Measurements from ENCODE around the gene ZNF385B.

ZNF385B gene

GRCh38 chr2:179664972-179665812 is 196.2 kb downstream of the ZNF385B start:
- TF ChIP-seq FOXP2 (optimal IDR thresholded peaks at IDR 0.05; ENCODE audit: borderline replicate concordance, extremely low read depth, extremely low read length, insufficient read depth) = no peak
- TF ChIP-seq REST (IDR thresholded peaks at IDR 0.05; ENCODE audit: insufficient read depth in 1 of 2, low read depth in 2 of 2, low read length in 2 of 2) = no peak
- TF ChIP-seq TAF1 (IDR thresholded peaks at IDR 0.05; ENCODE audit: borderline replicate concordance, insufficient read depth, low read length) = no peak
- no peak for TF ChIP-seq POLR2AphosphoS5 (IDR thresholded peaks at IDR 0.05; ENCODE audit: low read depth, low read length)
- TF ChIP-seq SIN3A (IDR thresholded peaks at IDR 0.05; ENCODE audit: borderline replicate concordance, insufficient read depth, low read length) = no peak

DNA sequence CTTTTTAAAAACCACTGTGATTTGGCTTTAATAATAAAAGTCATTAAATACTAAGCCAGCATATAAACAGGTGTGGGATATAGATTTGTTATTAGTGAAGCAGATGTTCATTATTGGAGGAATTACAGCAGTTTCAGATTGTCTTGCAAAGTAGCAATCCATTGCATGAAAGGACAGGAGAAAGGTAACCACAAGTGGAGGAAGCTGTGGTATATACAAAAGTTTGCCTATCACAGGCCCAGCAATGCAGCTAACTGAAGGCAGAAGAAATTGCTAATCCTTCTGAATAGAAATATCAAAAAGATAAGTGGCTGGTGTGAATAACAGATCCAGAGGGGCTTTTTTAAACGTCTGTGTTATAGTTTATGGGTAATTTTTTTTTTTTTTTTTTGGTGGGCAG is 199.4 kb downstream of the ZNF385B start:
- TF ChIP-seq SIN3A (IDR thresholded peaks at IDR 0.05; ENCODE audit: borderline replicate concordance, insufficient read depth, low read length) (no peak), POLR2AphosphoS5 (IDR thresholded peaks at IDR 0.05; ENCODE audit: low read depth, low read length) (no peak), TAF1 (IDR thresholded peaks at IDR 0.05; ENCODE audit: borderline replicate concordance, insufficient read depth, low read length) (no peak), FOXP2 (optimal IDR thresholded peaks at IDR 0.05; ENCODE audit: borderline replicate concordance, extremely low read depth, extremely low read length, insufficient read depth) (no peak), REST (IDR thresholded peaks at IDR 0.05; ENCODE audit: insufficient read depth in 1 of 2, low read depth in 2 of 2, low read length in 2 of 2) (no peak)

- TF ChIP-seq TAF1 (IDR thresholded peaks at IDR 0.05; ENCODE audit: borderline replicate concordance, insufficient read depth, low read length) (no peak), SIN3A (IDR thresholded peaks at IDR 0.05; ENCODE audit: borderline replicate concordance, insufficient read depth, low read length) (no peak), REST (IDR thresholded peaks at IDR 0.05; ENCODE audit: insufficient read depth in 1 of 2, low read depth in 2 of 2, low read length in 2 of 2) (no peak), POLR2AphosphoS5 (IDR thresholded peaks at IDR 0.05; ENCODE audit: low read depth, low read length) (no peak)
Measured at GRCh38 chr2:179657068-179657595, 204.3 kb downstream of the ZNF385B start.

- no peak for TF ChIP-seq POLR2AphosphoS5 (IDR thresholded peaks at IDR 0.05; ENCODE audit: low read depth, low read length)
- no peak for TF ChIP-seq TAF1 (IDR thresholded peaks at IDR 0.05; ENCODE audit: borderline replicate concordance, insufficient read depth, low read length)
- no peak for TF ChIP-seq SIN3A (IDR thresholded peaks at IDR 0.05; ENCODE audit: borderline replicate concordance, insufficient read depth, low read length)
- TF ChIP-seq REST (IDR thresholded peaks at IDR 0.05; ENCODE audit: insufficient read depth in 1 of 2, low read depth in 2 of 2, low read length in 2 of 2) = no peak
- TF ChIP-seq FOXP2 (optimal IDR thresholded peaks at IDR 0.05; ENCODE audit: borderline replicate concordance, extremely low read depth, extremely low read length, insufficient read depth) = no peak
Measured at GRCh38 chr2:179655627-179656026, 205.8 kb downstream of the ZNF385B start.
